ENCODE data around the gene CCR6. TPM values are rescaled to one million over a fixed set of nuclear protein-coding genes. Genes with fewer than 3 reads are reported as not detected.

CCR6 gene
- total RNA-seq, 1 experiment from 2014 or later, result not detected

- H3K23ac ChIP-seq (ENCODE audit: insufficient read length, low read depth, low read length), result no peak overlapping the region
- H3K23me2 ChIP-seq (ENCODE audit: insufficient read length, low read depth, low read length, poor library complexity, severe bottlenecking), result no peaks in the 10 kb centered on the region
- no peak overlapping the region for H3K14ac ChIP-seq (ENCODE audit: insufficient read depth, low read length)
- H3K27me3 ChIP-seq (ENCODE audit: insufficient read depth, low read length), result no peaks in the 10 kb centered on the region
- no peak overlapping the region for H3K4ac ChIP-seq (ENCODE audit: low read depth, low read length)
- no peak overlapping the region; a peak in 1 of 7 replicates for H3K27ac Mint-ChIP-seq
- H3T11ph ChIP-seq (ENCODE audit: low read length), result no peak overlapping the region
- no CpG with 5 or more reads among the region's 8 CpGs for WGBS (ENCODE audit: extremely low coverage, insufficient read length, low lambda C conversion rate)
- peaks cover 10 to 14% of the 10 kb centered on the region in 2 experiments for H3K4me1 Mint-ChIP-seq
- no peak overlapping the region for H2BK5ac ChIP-seq (ENCODE audit: insufficient read length, low read length)
- H3K4me2 ChIP-seq (ENCODE audit: insufficient read depth, insufficient read length, low read length), result no peak overlapping the region
- H4K8ac ChIP-seq (replicated peaks; ENCODE audit: insufficient read length, low read depth, low read length), result no peak overlapping the region
- H2BK15ac ChIP-seq (ENCODE audit: low read depth, low read length), result no peak overlapping the region
- no peaks in the 10 kb centered on the region for H3K79me1 ChIP-seq (ENCODE audit: insufficient read depth, low read depth, low read length, poor library complexity, severe bottlenecking)
- peaks cover 0 to 2% of the 10 kb centered on the region in 2 experiments; a peak in 1 of 5 replicates for H3K9me3 Mint-ChIP-seq
- no peak overlapping the region for H4K5ac ChIP-seq (ENCODE audit: insufficient read length, low read depth, low read length)
- no peaks in the 10 kb centered on the region for H4K20me1 ChIP-seq (ENCODE audit: control insufficient read depth, insufficient read depth, insufficient read length)
- no peaks in the 10 kb centered on the region for H3K79me2 ChIP-seq (ENCODE audit: insufficient read depth, low read length)
- H4K91ac ChIP-seq (ENCODE audit: insufficient read length, low read depth, low read length), result no peak overlapping the region
- H3K4me1 ChIP-seq (ENCODE audit: insufficient read depth, low read length), result no peaks in the 10 kb centered on the region
- H3K9ac ChIP-seq (ENCODE audit: extremely low read depth, insufficient read length, low read length), result no peak overlapping the region
- H2AFZ ChIP-seq (ENCODE audit: low read length), result no peak overlapping the region
- no peak overlapping the region for H3K4me3 Mint-ChIP-seq
- TF ChIP-seq CTCF (conservative IDR thresholded peaks at IDR 0.05), result no peak
- H2BK120ac ChIP-seq (ENCODE audit: low read depth, low read length, poor library complexity, severe bottlenecking), result no peak overlapping the region
- H3K36me3 Mint-ChIP-seq (ENCODE audit: insufficient read depth in 1 of 3, low read depth in 3 of 3), result peaks cover 0 to 4% (median 4%) of the 10 kb centered on the region in 3 experiments; a peak in 3 of 7 replicates
- H3K9me3 ChIP-seq (ENCODE audit: control insufficient read depth, low read depth, low read length), result no peaks in the 10 kb centered on the region
- H3K56ac ChIP-seq (ENCODE audit: insufficient read length, low read depth, low read length), result no peak overlapping the region
- no peak overlapping the region for H3K27ac ChIP-seq (ENCODE audit: insufficient read length, low read depth, low read length)
- no peak overlapping the region for H3K18ac ChIP-seq (ENCODE audit: insufficient read length, low read depth, low read length)
- H2AK5ac ChIP-seq (ENCODE audit: insufficient read length, low read length), result no peak overlapping the region
- H3K27me3 Mint-ChIP-seq (ENCODE audit: low read depth), result peaks cover 2% of the 10 kb centered on the region; the same call in 1 of the 2 replicates
- no peak for DNase-seq
- no peak overlapping the region for H2BK12ac ChIP-seq (ENCODE audit: insufficient read length, low read depth, low read length)
- no peak overlapping the region for H2BK20ac ChIP-seq (ENCODE audit: low read depth, low read length, poor library complexity, severe bottlenecking)
Observed at GRCh38 chr6:167113047-167113754, 9.7 kb upstream of the CCR6 start.
